ENCODE results near the gene EIF1.

DNA sequence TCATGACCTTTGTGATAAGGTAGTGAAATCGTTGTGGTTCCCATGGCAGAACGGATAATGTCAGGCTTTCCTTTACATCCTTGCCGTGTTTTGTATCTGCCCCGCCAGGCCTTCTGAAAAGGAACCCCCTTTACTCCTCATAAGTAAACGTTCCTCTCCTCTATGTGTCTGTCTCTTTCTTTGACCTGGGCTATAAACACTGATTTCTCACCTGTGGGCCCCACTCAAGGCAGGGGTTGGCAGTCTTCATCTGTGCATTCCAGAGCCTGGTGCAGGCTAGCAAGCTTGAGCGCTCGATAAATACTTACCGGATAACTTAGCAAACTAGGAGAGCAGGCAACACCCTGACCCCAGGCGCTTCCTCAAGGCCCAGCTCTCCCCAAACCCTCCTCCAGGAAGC, 53.0 kb downstream of the EIF1 start:
- TF ChIP-seq SP1 (IDR thresholded peaks at IDR 0.05; ENCODE audit: low read depth) (no peak), POLR2A (IDR thresholded peaks at IDR 0.05; ENCODE audit: borderline replicate concordance, extremely low read depth, insufficient read depth, insufficient read length) (no peak), JUND (IDR thresholded peaks at IDR 0.05) (no peak), EZH2 (IDR thresholded peaks at IDR 0.05) (no peak), YY1 (IDR thresholded peaks at IDR 0.05; ENCODE audit: extremely low read depth, insufficient replicate concordance, low read depth, low read length) (no peak), REST (IDR thresholded peaks at IDR 0.05; ENCODE audit: low read depth) (no peak), CTCF (IDR thresholded peaks at IDR 0.05 in 2 of 3, conservative IDR thresholded peaks at IDR 0.05 in 1 of 3; ENCODE audit: borderline replicate concordance in 1 of 3, insufficient read depth in 1 of 3, low read depth in 2 of 3, low read length in 2 of 3) (no peak), POLR2AphosphoS5 (IDR thresholded peaks at IDR 0.05; ENCODE audit: low read depth, low read length) (no peak), SIN3A (IDR thresholded peaks at IDR 0.05; ENCODE audit: low read depth) (no peak), CEBPB (IDR thresholded peaks at IDR 0.05; ENCODE audit: low read depth) (no peak), EGR1 (IDR thresholded peaks at IDR 0.05; ENCODE audit: low read depth) (no peak), ELF1 (IDR thresholded peaks at IDR 0.05; ENCODE audit: borderline replicate concordance, low read depth) (no peak)

Data from HCT116 (cell line).